NAMALWA (cell line): ENCODE data around the gene PRB3.

Experiments
- DNase-seq: peaks from one replicate; pipeline ENCODE4 v3.0.0-alpha.2; 2015; ENCODE audit warnings: low spot score

Gene PRB3

DNA sequence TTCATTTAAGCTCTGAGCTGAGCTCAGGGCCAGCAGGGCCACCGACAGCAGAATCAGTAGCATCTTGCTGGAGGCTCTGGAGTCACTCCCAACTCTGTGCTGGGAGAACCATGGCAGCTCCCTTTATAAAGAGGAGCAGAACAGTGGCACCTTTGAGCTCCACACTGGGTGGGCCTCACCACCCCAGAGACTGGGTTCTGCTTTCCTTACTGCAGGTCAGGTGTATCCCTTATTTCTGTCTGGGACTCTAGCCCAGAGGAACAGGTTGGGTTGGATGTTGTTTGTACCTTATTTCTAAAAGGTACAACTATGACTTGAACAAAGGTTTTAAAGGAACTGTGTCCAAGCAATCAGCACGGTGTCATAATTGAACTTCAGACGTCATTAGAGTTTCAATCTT, at the start of gene PRB3:
PRB3 (minus strand) TSS at position 101 of the 400 bp plus-strand sequence; CDS start at position 63, 38 bp downstream.
- DNase-seq = no peak

DNA sequence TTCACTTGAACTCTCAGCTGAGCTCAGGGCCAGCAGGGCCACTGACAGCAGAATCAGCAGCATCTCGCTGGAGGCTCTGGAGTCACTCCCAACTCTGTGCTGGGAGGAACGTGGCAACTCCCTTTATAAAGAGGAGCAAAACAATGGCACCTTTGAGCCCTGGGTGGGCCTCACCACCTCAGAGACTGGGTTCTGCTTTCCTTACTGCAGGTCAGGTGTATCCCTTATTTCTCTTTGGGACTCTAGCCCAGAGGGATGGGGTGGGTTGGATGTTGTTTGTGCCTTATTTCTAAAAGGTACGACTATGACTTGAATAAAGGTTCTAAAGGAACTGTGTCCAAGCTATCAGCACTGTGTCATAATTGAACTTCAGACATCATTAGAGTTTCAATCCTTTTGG, 40.8 kb upstream of the PRB3 start, which contains the start of gene PRB4:
PRB4 (minus strand) TSS at position 101 of the 400 bp plus-strand sequence; CDS start at position 63, 38 bp downstream.
- no peak for DNase-seq

DNA sequence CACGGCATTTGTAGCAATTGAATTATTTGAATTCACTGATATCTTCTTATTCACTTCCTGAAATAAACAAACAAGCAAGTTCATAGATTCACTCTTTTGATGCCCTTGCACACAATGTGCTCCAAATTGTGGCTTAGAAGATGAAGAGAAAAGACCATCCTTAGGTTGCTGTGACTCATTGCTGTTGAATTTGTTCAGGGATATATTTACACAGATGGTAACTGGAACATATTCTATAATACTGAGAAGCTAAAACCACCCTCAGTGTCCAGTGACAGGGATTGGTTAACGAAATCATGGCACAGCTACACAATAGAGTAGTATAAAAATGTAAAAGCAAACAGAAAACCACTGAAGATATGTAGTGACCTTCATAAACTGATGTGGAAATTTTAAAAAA, 37.6 kb upstream of the PRB3 start:
- DNase-seq = no peak

DNA sequence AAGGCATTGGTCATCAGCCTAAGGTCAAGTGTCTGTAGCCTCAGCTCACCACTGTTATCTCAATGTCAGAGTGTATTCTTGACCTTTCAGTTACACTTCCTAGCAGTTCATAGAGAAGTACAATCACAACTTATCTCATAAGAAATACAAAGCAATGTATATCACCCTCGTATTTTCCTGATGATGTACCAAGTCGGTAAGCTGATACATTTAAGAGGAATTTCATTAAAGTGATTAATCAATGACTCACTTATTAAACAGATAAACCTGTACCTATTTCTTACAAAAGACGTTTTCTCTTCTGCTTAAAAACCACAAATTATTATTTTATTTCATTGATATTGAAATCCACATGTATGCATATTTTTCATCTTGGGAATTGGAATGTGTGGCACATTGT, 3.9 kb upstream of the PRB3 start:
- DNase-seq = no peak

DNA sequence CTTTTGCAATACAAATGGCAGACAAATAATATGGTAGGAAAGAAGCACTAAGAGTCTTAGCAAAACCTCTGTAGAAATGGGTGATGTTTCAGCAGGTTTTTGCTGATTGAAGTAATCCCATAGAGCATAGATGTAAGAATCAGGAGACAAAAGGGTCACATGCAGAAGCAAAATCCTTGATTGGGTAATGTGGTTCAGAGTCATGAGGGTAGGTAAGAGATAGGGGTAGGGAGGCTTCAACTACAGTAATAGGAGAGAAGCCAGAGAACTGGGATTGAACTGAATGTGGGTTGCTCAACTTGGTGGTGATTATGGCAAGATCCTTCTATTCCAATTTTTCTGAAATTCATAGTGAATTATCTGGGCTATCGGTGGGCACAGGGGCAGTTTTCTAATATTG, 5.0 kb downstream of the PRB3 start:
- no peak for DNase-seq

DNA sequence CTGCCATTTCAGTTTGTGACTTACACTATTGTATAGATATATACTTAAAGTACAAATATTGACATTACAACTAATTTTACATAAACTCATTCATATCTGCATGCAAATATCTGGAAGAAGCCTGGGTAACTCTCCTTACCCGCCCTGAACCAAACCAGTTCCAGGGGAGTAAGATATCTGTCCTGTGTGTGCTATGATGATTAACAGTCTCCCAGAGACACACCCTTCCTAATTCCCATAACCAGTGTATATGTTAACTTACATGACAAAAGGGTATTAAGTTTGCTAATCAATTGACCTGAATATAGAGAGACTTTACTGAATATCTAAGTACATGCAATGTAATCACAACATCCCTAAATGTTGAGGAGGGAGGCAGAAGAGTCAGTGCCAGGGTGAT, 23.0 kb downstream of the PRB3 start:
- no peak for DNase-seq

DNA sequence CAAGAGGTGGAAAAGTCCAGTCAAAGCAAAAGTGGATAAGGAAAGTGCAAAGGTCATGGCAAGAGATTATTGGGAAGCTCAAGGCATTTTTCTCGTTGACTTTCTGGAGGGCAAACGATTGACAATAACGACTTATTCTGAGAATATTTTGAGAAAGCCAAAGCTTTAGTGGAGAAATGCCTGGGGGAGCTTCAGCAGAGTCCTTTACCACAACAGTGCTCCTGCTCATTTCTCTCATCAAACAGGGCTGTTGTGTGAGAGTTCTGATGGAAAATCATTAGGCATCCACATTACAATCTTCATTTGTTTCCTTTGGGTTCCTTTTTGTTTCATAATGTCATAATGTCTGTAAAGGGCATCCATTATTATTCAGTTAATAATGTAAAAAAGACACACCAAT, 26.9 kb downstream of the PRB3 start:
- DNase-seq = no peak

DNA sequence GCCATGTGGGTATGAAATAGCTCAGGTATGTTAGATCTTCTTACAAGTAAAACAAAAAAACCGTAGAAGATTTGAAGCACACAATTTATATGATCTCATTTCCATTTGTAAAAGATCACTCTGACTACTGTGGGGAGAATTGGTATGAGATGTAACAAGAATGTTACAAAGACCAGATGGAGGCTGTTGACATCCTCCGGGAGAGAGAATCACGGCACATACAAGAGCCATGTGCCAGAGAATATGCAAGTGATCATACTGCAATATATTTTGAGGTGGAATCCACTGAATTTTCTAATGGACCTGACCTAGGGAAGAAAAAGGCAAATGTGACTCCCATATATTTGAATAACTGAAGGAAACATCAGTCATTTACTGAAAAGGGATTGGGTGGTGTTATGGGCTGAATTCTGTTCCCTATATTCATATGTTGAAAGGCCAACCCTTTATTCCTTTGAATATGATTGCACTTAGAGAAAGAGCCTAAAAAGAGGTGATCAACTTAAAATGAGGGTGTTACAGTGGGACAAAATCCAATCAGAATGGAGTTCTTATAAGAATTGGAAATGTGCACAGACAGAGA, 29.1 kb downstream of the PRB3 start:
- DNase-seq = no peak

DNA sequence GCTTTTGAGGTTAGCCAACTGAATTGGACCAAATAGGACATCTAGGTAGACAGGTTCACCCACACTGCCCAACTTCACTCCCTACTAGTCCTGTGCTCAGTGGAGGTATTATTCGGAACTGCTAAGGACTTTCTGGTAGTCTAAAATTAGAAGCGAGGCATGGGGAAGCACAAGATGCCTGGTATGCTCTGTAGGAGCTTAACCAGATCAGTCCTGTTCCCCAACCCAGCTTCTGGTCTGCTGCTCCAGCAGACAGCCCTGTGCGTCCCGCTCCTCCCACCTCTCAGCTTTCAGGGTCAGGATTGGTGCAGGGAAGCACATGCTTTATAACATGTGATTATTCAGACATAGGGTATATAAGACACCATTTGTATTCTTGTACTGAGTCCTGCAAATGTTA, 31.2 kb downstream of the PRB3 start:
- DNase-seq = no peak

DNA sequence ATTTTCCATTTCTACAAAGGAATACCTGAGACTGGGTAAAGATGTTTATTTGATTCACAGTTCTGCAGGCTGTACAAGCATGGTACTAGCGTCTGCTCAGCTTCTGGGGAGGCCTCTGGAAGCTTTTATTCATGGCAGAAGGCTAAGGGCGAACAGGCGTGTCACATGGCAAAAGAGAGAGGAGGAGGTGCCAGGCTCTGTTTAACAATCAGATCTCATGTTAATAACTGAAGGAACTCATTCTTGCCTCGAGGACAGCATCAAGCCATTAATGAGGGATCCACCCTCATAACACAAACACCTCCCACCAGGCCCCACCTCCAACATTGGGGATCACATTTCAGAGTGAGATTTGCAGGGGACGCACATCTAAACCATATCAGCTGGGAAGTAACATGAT, 36.0 kb downstream of the PRB3 start:
- DNase-seq = no peak

DNA sequence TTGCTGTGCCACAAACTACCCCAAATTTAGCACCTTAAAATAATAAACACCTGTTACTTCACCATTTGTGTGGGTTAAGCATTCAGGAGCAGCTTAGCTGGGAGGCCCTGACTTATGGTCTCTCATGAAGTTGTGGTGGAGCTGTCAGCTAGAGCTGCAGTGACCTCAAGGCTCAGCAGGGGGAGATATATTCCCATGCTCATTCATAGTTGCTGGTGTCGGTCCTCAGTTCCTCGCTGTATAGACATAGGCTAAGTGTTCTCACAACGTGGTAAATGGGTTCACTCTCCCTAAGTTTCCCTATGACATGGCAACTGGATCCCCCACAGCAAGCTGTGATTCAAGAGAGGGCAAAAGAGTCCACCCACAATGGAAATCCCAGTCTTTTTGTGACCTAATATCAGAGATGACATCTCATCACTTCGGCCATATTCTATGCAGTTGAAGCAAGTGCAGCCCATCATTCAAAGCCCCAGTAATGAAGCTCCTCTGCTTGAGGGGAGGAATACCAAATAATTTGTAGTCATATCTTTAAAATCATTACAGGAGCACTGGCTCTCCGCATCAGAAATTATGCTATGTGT, 41.1 kb downstream of the PRB3 start:
- peak; percentile 80 for DNase-seq

DNA sequence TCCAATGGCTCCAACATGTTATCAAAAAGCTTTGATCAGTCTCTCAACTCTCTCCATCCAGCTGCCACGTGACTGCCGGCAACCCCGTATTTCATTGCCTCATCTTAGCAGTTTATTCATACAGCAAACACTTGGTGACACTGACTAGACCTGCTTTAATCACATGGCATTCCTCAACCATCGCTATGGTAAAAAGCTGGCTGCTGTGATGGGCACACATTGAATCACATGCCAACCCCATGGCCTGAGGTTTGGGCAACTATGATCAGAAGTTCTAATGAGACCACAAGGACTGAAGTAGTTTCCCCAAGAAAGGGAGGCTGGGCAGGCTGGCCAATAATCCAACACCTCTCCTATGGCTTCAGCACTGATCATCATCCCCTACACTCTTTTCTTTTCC, 42.1 kb downstream of the PRB3 start:
- no peak for DNase-seq
